CD4-positive, CD25-positive, alpha-beta regulatory T cell (primary cell): ENCODE results near the gene TBX21. TPM values are rescaled to one million over a fixed set of nuclear protein-coding genes. Genes with fewer than 3 reads are reported as not detected.

ENCODE experiments used
- ATAC-seq, 2 donors: fragments of 150-1000 bp; cut with Tn5 transposase; one replicate each; pipeline ENCODE4 v1.10.0; 2021; ENCODE audit warnings: low read depth in 2 of 2, moderate number of reproducible peaks in 2 of 2, moderate library complexity in 1 of 2
- DNase-seq, 3 donors: peaks; one replicate each; pipeline versions ENCODE4 v3.0.0 to v3.0.0-alpha.2; 2012 to 2022; ENCODE audit warnings: mixed read lengths in 1 of 3
- H3K27ac ChIP-seq: one replicate; pipeline ENCODE4 v1.7.0; 2013; ENCODE audit warnings: mild to moderate bottlenecking, low read length; ENCODE audit not compliant: insufficient read depth, poor library complexity, severe bottlenecking
- H3K27me3 ChIP-seq: one replicate; pipeline ENCODE4 v1.7.0; 2013; ENCODE audit warnings: low read length; ENCODE audit not compliant: control insufficient read depth, insufficient read depth
- H3K36me3 ChIP-seq: one replicate; pipeline ENCODE4 v1.7.0; 2013; ENCODE audit warnings: mild to moderate bottlenecking, low read length, moderate library complexity; ENCODE audit not compliant: control insufficient read depth, insufficient read depth
- H3K4me1 ChIP-seq: 2 replicates; pipeline ENCODE4 v1.7.0; 2013; ENCODE audit warnings: mild to moderate bottlenecking, low read length; ENCODE audit not compliant: insufficient read depth, control insufficient read depth, poor library complexity, severe bottlenecking
- H3K4me3 ChIP-seq: one replicate; pipeline ENCODE4 v1.7.0; 2013; ENCODE audit warnings: low read depth, mild to moderate bottlenecking, low read length, moderate library complexity
- H3K9me3 ChIP-seq, 2 experiments: 1 replicate in 1 of 2; 2 replicates in 1 of 2; pipeline ENCODE4 v1.7.0; 2013; ENCODE audit warnings: low read length in 2 of 2, mild to moderate bottlenecking in 1 of 2, moderate library complexity in 1 of 2; ENCODE audit not compliant: control insufficient read depth in 2 of 2
- H3K27ac Mint-ChIP-seq, 3 donors: one replicate each; pipeline ENCODE4 v1.8.0; 2020 to 2022; ENCODE audit warnings: mild to moderate bottlenecking in 3 of 3, mixed read lengths in 3 of 3, moderate library complexity in 2 of 3
- H3K27me3 Mint-ChIP-seq: one replicate; pipeline ENCODE4 v1.8.0; 2022; ENCODE audit warnings: mild to moderate bottlenecking, mixed read lengths
- H3K36me3 Mint-ChIP-seq: one replicate; pipeline ENCODE4 v1.8.0; 2020; ENCODE audit warnings: mixed read lengths
- H3K4me1 Mint-ChIP-seq, 4 donors: one replicate each; pipeline ENCODE4 v1.8.0; 2020 to 2022; ENCODE audit warnings: mixed read lengths in 4 of 4, mild to moderate bottlenecking in 1 of 4
- H3K4me3 Mint-ChIP-seq, 4 donors: one replicate each; pipeline ENCODE4 v1.8.0; 2020 to 2022; ENCODE audit warnings: mild to moderate bottlenecking in 4 of 4, mixed read lengths in 4 of 4, moderate library complexity in 3 of 4
- H3K9me3 Mint-ChIP-seq, 7 donors: one replicate each; pipeline ENCODE4 v1.8.0; 2020 to 2022; ENCODE audit warnings: mixed read lengths in 7 of 7, mild to moderate bottlenecking in 3 of 7, moderate library complexity in 2 of 7
- polyA plus RNA-seq, 4 donors: library from polyadenylated mRNA; unstranded; fragments of 300-500 nt; fragmentation: Illumina TruSeq; gene quantifications; one replicate each; pipeline ENCODE4 v1.2.3, GENCODE V29; 2021
- total RNA-seq: library from RNA; stranded (reverse); gene quantifications from one replicate; pipeline ENCODE4 v1.2.3, GENCODE V29; 2022

The TBX21 gene
- total and polyA plus RNA-seq, 5 donors from 2014 or later: 3.8 to 15.7 (median 5.6) TPM

DNA sequence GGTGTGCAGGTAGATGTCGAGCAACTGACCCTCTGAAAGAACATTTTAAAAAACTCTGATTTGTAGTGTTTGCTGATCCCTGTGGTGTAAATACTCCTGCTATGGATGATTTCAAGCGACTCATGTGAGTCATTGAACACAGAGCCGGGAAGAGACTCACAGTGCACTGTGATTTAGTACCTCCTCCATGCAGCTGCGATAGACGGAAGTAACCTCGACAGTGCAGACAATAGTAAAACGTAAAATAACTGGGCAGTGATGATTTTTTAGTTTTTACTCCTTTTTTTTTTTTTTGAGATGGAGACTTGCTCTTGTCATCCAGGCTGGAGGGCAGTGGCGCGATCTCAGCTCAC is 8.7 kb downstream of the TBX21 start:
- H3K4me3 Mint-ChIP-seq: peak overlapping the region in 2 of 4 donors; percentile 27 to 28
- H3K4me1 Mint-ChIP-seq: peaks cover 0 to 30% (median 13%) of the 10 kb centered on the region in 4 donors
- H3K27me3 Mint-ChIP-seq: peaks cover 11% of the 10 kb centered on the region
- peaks cover 0 to 1% (median 0%) of the 10 kb centered on the region in 7 donors for H3K9me3 Mint-ChIP-seq
- no peak overlapping the region for H3K27ac ChIP-seq
- peaks cover 3% of the 10 kb centered on the region for H3K36me3 Mint-ChIP-seq
- H3K4me1 ChIP-seq: peaks cover 10% of the 10 kb centered on the region
- ATAC-seq (no peak), DNase-seq (no peak)
- H3K9me3 ChIP-seq: no peaks in the 10 kb centered on the region
- H3K4me3 ChIP-seq: no peak overlapping the region
- peak overlapping the region in 1 of 3 donors; percentile 86 for H3K27ac Mint-ChIP-seq
- H3K36me3 ChIP-seq: no peaks in the 10 kb centered on the region
- H3K27me3 ChIP-seq: no peaks in the 10 kb centered on the region

DNA sequence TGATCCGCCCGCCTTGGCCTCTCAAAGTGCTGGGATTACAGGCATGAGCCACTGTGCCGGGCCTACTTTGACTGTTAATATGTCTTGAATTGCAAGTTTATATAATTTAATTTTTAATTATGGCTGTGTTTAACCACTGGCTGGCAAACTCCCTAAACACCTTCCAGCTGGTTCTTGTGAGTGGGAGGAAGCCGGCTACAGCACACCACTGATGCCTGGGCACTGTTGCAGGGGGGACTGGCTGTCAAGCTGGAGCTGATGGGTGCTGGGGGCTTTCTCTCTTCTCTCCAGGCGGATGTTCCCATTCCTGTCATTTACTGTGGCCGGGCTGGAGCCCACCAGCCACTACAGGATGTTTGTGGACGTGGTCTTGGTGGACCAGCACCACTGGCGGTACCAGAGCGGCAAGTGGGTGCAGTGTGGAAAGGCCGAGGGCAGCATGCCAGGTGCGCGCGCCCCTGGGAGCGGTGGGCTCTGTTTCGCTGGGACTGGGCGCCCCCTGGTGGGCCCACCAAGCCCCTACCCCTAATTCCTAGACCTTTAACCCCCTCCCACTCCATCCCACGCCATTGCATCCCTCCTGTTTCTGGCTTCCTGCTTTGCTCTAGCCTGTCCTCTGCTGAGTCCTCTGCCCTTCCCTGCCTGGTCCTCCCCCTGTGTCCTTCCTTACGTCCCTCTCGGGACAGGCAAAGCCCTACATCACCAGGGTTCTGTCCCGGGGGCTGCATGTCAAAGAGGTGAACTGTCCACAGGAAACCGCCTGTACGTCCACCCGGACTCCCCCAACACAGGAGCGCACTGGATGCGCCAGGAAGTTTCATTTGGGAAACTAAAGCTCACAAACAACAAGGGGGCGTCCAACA is 9.5 kb downstream of the TBX21 start:
- peaks cover 0 to 25% (median 11%) of the 10 kb centered on the region in 4 donors for H3K4me1 Mint-ChIP-seq
- H3K4me3 Mint-ChIP-seq: no peak overlapping the region
- ATAC-seq: peak in 1 of 2 donors; percentile 39
- peaks cover 15% of the 10 kb centered on the region for H3K27me3 Mint-ChIP-seq
- no peaks in the 10 kb centered on the region for H3K27me3 ChIP-seq
- H3K9me3 Mint-ChIP-seq: peaks cover 0 to 1% (median 0%) of the 10 kb centered on the region in 7 donors
- H3K4me3 ChIP-seq: no peak overlapping the region
- H3K36me3 ChIP-seq: no peaks in the 10 kb centered on the region
- H3K4me1 ChIP-seq: peaks cover 7% of the 10 kb centered on the region
- no peaks in the 10 kb centered on the region for H3K9me3 ChIP-seq
- peak overlapping the region; percentile 38 to 86 (median 79) for H3K27ac Mint-ChIP-seq
- DNase-seq: peak in 2 of 3 donors; percentile 31 to 44
- H3K27ac ChIP-seq: no peak overlapping the region
- H3K36me3 Mint-ChIP-seq: peaks cover 3% of the 10 kb centered on the region

DNA sequence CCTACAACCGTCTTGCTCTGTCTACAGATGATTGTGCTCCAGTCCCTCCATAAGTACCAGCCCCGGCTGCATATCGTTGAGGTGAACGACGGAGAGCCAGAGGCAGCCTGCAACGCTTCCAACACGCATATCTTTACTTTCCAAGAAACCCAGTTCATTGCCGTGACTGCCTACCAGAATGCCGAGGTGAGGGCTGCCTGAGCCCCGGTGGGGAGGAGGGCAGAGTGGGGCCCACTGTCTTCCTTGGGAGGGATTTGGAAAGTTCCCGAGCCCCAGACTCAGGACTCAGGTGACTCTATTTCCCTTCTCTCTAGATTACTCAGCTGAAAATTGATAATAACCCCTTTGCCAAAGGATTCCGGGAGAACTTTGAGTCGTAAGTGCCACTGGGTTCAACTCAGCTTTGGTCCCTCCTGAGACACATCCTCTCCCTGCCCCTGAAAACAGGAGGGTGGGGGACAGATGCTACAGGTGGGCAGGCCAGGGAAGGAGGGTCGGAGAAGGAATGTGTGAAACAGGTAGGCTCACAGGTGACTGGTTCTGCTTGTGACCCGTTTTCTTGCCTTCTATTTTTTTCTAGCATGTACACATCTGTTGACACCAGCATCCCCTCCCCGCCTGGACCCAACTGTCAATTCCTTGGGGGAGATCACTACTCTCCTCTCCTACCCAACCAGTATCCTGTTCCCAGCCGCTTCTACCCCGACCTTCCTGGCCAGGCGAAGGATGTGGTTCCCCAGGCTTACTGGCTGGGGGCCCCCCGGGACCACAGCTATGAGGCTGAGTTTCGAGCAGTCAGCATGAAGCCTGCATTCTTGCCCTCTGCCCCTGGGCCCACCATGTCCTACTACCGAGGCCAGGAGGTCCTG is 11.4 kb downstream of the TBX21 start:
- Mint-ChIP-seq H3K4me1 (peaks cover 0 to 21% (median 11%) of the 10 kb centered on the region in 4 donors), H3K27me3 (peaks cover 15% of the 10 kb centered on the region), H3K36me3 (peaks cover 3% of the 10 kb centered on the region), H3K4me3 (no peak overlapping the region), H3K27ac (no peak overlapping the region), H3K9me3 (peaks cover 0 to 1% (median 0%) of the 10 kb centered on the region in 7 donors)
- Histone ChIP-seq H3K27ac (no peak overlapping the region), H3K9me3 (no peaks in the 10 kb centered on the region), H3K4me3 (no peak overlapping the region), H3K36me3 (no peaks in the 10 kb centered on the region), H3K4me1 (peaks cover 7% of the 10 kb centered on the region), H3K27me3 (no peaks in the 10 kb centered on the region)
- no peak for ATAC-seq
- no peak for DNase-seq

DNA sequence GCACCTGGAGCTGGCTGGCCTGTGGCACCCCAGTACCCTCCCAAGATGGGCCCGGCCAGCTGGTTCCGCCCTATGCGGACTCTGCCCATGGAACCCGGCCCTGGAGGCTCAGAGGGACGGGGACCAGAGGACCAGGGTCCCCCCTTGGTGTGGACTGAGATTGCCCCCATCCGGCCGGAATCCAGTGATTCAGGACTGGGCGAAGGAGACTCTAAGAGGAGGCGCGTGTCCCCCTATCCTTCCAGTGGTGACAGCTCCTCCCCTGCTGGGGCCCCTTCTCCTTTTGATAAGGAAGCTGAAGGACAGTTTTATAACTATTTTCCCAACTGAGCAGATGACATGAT is 12.0 kb downstream of the TBX21 start:
- H3K27me3 Mint-ChIP-seq: peaks cover 20% of the 10 kb centered on the region
- Histone ChIP-seq H3K9me3 (no peaks in the 10 kb centered on the region), H3K27ac (no peak overlapping the region), H3K4me3 (no peak overlapping the region), H3K36me3 (no peaks in the 10 kb centered on the region), H3K4me1 (peaks cover 7% of the 10 kb centered on the region), H3K27me3 (no peaks in the 10 kb centered on the region)
- no peak for ATAC-seq
- peaks cover 0 to 21% (median 11%) of the 10 kb centered on the region in 4 donors for H3K4me1 Mint-ChIP-seq
- H3K9me3 Mint-ChIP-seq: peaks cover 0 to 1% (median 0%) of the 10 kb centered on the region in 7 donors
- peaks cover 3% of the 10 kb centered on the region for H3K36me3 Mint-ChIP-seq
- no peak overlapping the region for H3K4me3 Mint-ChIP-seq
- DNase-seq: no peak
- no peak overlapping the region for H3K27ac Mint-ChIP-seq

DNA sequence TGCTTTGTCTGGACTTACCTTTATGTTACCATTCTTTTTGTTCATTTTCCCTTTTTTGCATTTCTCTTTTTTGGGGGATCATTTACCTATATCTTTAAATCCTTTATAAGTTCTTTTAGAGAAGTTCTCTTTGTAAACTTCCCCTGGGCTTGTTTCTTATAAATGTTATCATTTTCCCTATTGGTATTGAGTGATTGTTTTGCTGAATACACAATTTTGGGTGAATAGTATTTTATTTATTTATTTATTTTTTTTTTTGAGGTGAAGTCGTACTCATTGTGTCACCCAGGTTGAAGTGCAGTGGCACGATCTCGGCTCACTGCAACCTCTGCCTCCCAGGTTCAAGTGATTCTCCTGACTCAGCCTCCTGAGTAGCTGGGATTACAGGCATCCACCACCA is 18.4 kb downstream of the TBX21 start:
- Mint-ChIP-seq H3K27ac (no peak overlapping the region), H3K27me3 (peaks cover 18% of the 10 kb centered on the region), H3K4me3 (no peak overlapping the region), H3K36me3 (no peaks in the 10 kb centered on the region), H3K4me1 (no peaks in the 10 kb centered on the region), H3K9me3 (no peaks in the 10 kb centered on the region)
- no peak for DNase-seq
- no peaks in the 10 kb centered on the region for H3K4me1 ChIP-seq
- H3K27me3 ChIP-seq: no peaks in the 10 kb centered on the region
- no peak overlapping the region for H3K4me3 ChIP-seq
- no peaks in the 10 kb centered on the region for H3K36me3 ChIP-seq
- H3K27ac ChIP-seq: no peak overlapping the region
- H3K9me3 ChIP-seq: peaks cover 5% of the 10 kb centered on the region in 2 experiments
- ATAC-seq: no peak

DNA sequence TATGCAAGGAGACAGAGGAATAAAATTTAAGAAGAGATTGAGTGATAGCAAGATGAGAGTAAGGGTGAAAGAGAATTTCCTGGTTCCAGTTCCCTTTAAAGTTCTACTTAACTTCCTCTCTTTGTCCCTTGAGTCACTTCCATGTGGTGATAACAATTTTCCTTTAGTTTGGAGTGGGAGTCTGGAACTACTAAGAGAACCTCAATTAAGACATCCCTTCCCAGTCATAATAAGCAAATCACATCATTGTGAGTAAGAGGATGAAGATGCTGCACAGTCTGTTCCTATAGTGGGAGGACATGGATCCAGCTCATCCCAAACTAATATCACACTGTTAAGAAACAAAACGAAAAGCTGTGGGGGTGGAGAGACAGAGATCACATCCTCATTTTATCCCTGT is 24.4 kb downstream of the TBX21 start:
- no peak overlapping the region for H3K4me3 Mint-ChIP-seq
- Histone ChIP-seq H3K27me3 (peaks cover 11% of the 10 kb centered on the region), H3K36me3 (no peaks in the 10 kb centered on the region), H3K27ac (no peak overlapping the region), H3K9me3 (peaks cover 13 to 14% of the 10 kb centered on the region in 2 experiments), H3K4me3 (no peak overlapping the region), H3K4me1 (no peaks in the 10 kb centered on the region)
- ATAC-seq (no peak), DNase-seq (no peak)
- H3K36me3 Mint-ChIP-seq: no peaks in the 10 kb centered on the region
- no peak overlapping the region for H3K27ac Mint-ChIP-seq
- peaks cover 43% of the 10 kb centered on the region for H3K27me3 Mint-ChIP-seq
- H3K9me3 Mint-ChIP-seq: peaks cover 0 to 14% (median 5%) of the 10 kb centered on the region in 7 donors
- H3K4me1 Mint-ChIP-seq: no peaks in the 10 kb centered on the region

DNA sequence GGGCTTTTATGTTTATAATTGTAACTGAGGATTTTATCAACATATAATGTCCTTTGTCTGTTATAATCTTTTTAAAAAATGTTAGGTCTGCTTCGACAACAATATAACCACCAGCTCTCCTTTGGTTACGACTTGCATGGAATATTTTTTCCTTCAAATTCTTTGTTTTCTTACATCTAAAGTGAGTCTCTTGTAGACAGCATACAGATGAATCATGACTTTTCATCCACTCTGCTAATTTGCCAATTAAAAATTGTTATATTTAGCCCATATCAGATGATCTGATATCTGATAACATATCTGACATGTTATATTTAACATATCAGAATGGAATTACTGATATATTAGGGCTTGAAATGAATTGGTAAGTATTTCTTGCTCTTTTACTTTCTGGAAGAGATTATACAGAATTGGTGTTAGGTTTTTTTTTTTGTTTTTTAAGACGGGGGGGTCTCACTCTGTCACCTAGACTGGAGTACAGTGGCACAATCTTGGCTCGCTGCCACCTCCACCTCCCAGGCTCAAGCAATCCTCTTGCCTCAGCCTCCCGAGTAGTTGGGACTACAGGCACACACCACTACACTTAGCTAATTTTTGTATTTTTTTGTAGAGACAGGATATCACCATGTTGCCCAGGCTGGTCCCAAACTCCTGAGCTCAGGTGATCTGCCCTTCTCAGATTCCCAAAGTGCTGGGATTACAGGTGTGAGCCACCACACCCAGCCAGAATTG is 27.5 kb downstream of the TBX21 start:
- Mint-ChIP-seq H3K4me1 (peaks cover 5 to 7% (median 7%) of the 10 kb centered on the region in 4 donors), H3K27me3 (peaks cover 58% of the 10 kb centered on the region), H3K4me3 (peak overlapping the region in 1 of 4 donors; percentile 27), H3K36me3 (no peaks in the 10 kb centered on the region), H3K27ac (no peak overlapping the region), H3K9me3 (peaks cover 0 to 22% (median 5%) of the 10 kb centered on the region in 7 donors)
- Histone ChIP-seq H3K27ac (no peak overlapping the region), H3K27me3 (peaks cover 11% of the 10 kb centered on the region), H3K9me3 (peaks cover 13 to 19% of the 10 kb centered on the region in 2 experiments), H3K36me3 (no peaks in the 10 kb centered on the region), H3K4me3 (no peak overlapping the region), H3K4me1 (peaks cover 5% of the 10 kb centered on the region)
- ATAC-seq (no peak), DNase-seq (no peak)
